Stimulated activated CD4-positive, alpha-beta T cell treated with anti-CD3 and anti-CD28 coated beads, TNF-alpha, amount 100 ng/mL, for 48 hours (primary cell): ENCODE data around the gene FOXL3.
"Not testable (repeated sequence)": the region's sequence is repeated elsewhere in the genome, so short reads cannot be mapped to it uniquely, and the experiment has no call there.

Experiments
- DNase-seq, 3 donors: peaks; one replicate each; pipeline ENCODE4 v3.0.0-alpha.2; 2020; ENCODE audit warnings: low read depth in 3 of 3

Gene FOXL3

DNA sequence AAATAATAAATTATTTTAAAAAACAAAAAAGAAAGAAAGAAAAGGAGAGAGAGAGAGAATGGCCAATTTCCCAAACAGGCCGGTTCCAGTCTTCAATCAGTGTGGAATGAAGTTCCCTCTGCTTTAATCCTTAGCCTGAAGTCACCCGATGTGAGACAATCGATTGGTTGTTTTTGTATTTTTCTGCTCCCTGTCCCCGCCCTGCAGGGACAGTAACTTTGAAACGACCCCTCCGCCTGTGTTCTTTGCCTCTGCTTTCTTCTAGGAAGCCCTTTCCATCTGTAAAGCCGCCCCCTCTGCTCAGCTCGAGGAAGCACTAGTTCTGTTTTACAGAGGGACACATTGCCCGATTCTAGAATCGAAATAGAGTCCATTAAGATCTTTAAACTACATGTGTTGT, 33.4 kb downstream of the FOXL3 start:
- no peak for DNase-seq

DNA sequence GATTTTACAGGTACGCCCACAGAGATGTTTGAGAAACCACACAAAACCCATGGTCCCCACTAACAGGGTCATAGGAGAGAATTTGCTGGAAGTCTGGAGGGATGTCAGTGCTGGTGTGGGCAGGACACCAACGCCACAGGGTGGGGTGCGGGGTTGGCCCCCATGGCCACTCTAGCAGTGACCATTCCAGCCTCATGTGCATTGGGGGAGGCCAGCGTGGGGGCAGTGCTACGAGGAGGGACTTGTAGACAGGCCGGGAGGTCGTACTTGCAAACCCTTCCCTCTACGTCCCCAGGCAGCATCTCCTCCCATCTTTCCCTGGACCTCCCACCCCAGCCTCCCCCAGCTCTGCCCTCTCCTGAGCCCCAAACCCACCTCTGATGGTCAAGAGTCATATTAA, 34.0 kb downstream of the FOXL3 start:
- DNase-seq, result no peak

DNA sequence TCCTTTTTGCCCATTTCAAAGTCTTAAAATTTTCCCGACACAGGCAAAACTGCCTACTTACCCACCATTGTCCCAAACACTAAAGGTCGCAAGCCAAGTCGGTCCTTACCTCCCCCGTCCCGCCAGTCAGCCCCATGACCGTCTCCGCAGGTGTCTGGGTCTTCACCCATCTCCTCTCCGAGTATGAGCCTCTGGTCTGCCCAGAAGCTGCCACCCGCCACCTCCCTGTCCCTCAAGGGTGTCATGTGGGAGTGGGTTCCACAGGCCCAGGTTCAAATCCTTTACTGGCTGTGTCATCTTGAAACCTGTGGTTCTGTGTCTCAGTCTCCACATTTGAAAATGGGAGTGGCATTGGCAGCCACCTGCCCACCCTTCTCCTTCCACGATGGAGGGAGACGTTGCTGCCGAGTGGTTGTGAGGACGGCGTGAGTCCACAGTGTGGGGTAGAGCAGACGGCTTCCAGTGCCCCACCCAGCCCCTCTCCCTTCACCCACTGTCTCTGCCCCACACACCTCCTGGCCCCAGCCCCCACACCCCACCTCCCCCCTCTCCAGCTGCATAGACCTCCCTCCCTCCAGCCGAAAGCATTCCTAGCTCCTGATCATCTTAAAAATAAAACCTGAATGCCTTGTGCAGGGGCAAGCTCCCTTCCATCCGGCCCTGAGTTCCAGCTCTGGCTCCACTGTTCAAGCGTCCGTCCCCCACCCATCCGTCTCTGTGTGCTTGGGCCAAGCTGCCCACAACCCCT, 35.3 kb downstream of the FOXL3 start:
- DNase-seq, result no peak

DNA sequence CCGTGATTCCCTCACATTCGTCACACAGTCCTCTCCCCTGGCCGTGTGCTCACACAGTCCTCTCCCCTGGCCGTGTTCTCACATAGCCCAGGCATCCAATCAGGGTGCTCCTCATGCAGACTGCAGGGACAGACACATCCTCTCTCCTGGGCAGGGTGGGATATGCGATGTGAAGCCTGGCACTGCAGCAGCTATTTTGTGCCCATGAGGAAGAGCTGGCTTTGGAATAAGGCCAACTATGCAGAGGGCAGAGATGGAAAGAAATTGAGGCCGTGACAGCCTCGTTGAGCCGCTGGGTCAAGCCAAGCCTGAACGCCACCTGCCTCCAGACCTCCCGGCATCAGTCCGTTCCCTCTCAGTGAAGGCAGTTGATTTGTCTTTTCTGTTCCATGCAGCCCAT, 35.8 kb downstream of the FOXL3 start:
- DNase-seq, result no peak

DNA sequence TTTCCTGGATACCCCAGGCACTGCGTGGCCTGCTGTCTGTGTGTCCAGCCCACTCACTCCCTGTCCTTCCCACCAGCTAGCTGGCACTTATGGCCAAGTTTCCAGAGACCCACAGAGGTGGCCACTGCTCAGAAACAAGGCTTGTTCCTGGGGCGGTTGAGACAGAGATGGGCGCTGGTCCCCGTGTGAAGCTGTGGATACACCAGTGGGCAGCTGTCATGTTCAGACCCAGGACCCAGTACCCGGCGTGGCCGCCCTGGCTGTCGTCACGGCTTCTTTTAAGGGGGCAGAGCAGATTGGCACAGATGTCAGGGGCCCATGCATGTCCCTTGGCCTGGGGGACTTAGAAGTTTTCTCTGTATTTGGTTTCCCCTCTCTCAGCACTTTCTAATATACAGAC, 36.3 kb downstream of the FOXL3 start:
- DNase-seq, result no peak

DNA sequence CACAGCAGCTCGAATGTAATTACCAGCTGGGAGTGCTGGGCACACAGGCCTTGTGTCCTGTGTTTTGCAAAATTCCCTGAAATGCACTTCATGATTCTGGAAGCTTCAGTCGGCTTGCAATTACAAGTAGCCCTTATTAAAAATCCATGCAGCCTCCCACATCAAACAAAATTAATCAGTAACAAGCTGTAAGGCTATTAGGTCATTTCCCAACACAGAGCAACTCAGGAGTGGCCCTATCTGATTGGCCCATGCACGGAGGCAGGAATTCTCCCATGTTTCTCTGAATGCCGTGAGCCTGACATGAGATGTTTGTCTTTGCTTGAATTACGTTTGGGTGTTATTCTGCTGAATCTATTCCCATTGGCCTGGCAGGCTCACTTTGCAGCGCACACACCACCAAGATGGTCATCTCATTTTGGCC, 36.9 kb downstream of the FOXL3 start:
- DNase-seq, result no peak

DNA sequence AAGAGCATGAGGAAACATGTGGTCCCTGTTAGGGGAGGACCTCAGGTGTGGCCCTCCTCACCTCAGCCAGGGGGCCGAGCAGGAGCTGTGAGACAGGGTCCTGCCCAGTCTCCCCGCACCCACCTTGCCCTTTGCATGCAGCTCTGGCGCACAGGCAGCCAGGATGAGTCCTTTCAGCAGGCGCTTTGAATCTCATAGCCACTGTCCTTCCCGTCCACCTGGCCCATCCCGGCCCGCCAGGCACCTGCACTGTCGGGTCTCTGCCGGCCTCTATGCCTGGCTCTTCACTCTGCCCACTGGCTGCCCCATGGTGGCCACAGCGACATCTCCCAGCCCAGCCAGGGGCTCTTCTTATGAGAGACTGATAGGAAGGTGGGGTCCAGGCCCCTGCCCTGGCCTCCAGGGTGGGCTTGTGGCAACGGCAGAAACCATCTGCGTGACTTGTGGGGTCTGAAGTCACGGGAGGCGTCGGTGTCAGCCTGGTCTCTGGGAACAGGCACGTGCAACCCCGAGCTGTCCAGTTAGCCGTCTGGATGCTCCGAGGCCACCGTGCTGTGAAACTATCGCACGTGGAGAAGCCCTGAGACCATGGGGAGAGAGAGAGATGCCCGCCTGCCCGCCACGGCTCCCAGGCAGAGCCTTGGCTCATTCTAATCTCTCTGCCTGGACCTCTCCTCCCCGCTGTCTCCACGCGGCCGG, 37.4 kb downstream of the FOXL3 start:
- no peak for DNase-seq

DNA sequence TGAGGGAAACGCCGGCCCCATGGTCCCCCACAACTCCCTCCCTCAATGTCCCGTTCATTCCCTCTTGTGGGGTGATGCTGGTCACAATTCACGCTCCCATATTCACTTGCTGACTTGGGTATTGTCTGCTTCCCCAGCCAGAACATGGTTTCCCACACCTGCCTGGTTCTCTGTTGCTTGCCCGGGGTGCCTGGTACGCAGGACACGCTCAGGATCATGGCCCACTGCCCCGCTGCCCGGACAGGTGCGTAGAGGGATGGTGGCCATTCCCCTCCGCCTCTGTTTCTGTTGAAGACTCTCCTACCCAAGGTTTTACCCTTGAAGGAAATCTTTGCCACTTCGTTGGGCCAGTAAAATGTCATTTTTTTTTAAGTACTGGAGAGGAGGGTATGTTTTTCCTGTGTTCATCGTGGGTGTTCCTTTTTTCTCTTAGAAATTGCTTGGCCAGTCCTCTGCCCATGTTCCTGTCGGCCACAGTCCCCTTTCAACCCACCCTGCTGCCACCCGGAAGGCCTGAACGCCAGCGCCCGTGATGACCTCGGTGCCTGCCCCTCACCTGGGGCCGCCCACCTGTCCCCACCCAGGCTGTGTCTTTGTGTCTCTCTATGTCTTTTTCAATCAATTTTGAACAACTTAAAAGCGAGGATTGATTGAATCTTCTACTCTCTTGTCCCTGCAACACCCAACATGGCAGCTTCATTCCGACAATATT, 38.2 kb downstream of the FOXL3 start:
- no peak for DNase-seq

DNA sequence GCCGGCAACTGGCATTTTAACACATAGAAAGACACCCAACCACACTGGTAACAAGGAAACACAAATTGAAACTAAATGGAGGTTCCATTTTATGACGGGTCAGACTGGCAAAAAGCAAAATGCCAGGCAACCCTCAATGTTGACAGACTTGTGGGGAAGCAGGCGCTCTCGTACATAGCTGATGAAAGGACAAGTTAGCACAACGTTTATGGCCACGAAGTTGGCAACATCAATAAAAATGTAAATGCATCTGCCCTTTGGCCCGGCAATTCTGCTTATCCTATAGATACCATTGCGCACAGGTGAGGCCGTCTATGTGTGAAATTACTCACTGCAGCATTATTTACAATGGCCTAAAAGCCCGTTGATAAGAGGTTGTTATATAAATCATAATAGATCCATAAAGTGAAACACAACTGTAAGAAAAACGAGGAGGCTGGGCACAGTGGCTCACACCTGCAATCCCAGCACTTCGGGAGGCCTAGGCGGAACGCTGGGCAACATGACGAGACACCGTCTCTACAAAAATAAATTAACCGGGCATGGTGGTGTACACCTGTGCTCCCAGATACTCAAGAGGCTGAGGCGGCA, 39.8 kb downstream of the FOXL3 start:
- DNase-seq, result no peak

DNA sequence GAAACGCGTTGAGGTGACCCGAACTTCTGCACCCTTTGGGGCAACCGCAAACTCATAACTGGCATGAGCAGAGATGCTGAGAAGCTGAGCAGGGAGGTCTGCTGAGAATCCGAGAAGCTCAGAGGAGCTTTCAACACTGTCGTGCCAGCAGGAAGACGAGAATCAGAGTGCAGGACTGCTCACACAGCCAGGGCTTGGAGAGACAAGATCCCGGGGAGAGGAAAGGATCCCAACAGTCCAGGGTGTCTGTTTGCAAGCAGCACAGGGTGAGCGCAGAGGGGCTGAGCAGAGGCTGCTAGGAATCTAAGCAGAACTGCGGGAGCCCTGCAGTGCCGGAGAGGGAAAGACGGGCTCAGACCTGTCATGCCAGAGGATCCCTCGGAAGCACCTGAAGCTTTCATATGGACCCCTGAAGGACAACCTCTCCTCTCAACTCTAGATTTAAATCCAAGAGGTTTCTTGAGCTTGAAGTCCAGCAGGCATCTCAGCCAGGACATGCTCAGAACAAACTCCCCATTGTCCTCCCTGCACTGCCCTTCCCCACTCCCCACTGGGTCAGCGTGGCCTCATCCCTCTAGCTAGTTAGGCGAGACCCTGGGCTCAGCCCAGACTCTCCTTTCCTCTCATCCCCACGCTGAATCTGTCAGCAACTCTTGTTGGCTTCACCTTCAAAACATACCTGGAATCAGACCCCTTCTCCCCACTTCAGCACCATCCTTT, 40.7 kb downstream of the FOXL3 start:
- no peak for DNase-seq

DNA sequence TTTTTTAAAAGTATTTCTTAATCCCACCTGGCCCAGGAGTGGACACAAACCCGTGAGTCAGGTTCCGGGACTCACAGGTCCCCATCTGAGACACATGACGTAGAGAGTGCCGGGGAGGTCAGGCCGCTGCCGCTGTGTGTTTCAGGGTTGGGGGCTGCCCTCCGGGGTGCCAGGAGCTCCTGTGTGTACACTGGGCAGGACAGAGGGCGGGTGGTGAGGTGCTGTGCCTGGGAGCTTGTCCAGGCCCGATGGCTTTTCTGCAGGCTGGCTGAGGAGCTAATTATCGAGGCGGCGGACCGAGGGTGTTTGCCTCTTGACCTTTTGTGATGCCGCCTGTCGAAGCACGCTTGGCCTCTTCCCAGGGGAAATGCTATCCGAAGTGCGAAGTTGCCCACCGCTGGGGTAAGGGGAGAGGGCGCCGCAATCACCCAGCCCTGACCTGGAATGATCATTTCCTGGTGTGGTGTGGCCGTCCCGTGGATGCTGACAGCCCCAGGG, 42.1 kb downstream of the FOXL3 start:
- DNase-seq, result no peak

DNA sequence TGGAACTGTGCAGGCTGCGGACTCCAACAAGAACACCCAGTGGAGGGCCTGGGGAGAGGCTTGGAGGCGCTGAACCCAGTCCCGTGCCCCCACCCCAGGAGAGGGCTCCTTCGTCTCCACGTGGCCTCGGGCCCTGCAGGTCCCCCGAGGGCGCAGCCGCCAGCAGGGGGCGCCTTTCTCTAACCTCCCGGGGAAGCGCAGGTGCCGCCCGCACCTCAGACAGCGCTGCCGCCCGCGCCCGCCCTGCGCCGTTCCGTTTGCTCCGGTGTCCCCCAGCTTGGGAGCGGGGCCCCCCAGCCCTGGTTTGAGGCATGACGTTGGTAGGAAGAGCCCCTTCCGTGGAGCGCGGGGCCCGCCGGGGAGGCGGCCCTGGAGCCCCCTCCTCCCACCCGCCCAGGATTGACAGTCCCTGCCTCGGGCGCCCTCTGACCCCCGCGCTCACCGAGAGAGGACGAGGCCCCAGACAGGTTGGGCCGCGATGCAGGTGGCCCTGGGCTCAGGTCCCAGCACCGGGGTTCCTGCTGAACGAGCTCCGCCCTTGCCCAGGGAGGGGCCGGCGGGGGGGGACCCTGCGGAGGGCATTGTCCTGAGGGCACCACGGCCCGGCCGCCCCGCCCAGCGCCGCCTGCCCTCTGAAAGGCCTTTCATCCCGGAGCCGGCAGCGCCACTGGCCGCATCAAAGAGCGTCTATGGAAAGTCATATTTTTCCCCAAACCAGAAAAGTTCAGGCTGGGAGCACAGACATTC, 42.8 kb downstream of the FOXL3 start:
- DNase-seq, result peak; percentile 78 to 91 (median 87)

DNA sequence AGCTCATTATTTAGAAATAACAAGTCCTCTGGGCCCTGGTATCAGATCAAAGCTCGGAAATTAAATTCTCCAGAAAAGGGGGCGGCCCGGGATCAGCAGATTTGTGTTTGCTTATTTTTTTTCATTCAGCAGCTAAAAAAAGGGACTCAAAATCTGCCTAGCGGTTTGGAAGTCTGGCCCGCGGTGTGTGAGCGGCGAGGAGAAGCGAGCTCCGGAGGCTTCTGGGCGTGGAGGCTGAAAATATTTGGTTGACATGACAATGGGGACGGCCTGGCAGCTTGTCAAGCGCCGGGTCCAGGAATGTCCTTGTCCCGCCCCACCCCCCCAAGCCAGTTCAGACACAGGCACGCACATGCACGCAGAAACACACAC, 43.4 kb downstream of the FOXL3 start:
- DNase-seq, result no peak

DNA sequence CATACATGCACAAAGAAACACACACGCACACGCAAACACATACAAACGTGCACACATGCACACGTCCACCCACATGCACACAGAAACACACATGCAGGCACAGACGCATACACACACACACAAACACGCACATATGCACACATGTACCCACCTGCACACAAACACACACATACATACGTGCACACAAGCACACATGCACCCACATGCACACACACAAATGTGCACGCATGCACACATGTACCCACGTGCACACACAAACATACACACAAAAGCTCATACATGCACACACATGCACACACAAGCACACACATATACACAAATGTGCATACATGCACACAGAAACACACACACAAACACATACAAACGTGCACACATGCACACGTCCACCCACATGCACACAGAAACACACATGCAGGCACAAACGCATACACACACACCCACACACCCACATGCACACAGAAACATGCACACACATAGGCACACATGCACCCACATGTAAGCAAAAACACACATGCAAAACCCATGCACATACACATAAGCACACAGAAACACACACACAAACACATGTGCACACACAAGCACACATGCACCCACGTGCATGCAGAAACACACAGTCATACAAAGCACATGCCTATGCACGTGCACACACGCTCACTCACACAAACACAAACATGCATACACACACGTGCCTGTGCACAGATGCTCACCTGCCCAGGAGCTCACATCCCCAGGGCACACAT, 44.8 kb downstream of the FOXL3 start:
- no peak for DNase-seq

DNA sequence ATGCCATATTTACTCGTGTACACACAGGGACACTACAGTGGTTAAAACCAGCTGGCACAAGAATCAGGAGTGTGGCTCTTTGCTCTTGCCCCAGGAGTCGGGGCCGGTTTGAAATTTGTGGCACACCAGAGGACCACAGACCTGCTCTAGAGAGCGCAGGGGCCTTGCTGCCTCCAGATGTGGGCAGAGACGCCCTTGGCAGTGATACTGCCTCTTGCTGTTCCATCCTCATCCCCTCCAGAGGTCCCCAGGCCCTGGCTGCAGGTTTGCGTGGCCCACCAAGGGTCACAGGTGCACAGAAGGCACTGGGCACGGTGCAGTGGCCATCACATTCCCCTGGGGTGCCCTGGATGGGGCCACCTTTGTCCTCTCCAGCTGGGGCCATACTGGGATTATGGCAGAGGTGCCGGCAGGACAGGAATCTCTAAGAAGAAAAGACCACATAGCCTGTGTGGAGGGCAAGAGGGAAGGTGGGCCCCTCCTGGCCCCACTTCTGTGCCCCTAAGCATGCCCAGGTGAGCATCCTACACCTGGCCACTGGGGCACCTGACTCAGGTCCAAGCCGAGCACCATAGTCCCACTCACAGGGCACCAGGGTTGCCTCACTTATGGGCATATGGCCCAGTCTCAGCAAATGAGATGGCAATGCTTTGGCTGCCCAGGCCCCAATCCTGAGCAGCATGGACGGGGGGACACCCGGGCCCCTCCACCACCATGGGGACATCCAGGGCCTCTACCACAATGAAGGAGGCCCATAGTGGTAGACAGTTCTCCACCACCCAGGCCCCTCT, 45.6 kb downstream of the FOXL3 start:
- DNase-seq, result no peak

DNA sequence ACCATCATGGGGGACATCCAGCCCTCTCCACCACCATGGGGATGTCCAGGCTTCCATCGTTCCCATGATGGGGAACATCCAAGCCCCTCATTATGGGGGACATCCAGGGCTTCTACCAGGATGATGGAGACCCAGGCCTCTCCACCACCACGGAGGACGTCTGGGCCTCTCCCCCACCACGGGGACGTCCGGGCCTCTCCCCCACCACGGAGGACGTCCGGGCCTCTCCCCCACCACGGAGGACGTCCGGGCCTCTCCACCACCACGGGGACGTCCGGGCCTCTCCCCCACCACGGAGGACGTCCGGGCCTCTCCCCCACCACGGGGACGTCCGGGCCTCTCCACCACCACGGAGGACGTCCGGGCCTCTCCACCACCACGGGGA, 46.2 kb downstream of the FOXL3 start:
- not testable (repeated sequence) for DNase-seq

DNA sequence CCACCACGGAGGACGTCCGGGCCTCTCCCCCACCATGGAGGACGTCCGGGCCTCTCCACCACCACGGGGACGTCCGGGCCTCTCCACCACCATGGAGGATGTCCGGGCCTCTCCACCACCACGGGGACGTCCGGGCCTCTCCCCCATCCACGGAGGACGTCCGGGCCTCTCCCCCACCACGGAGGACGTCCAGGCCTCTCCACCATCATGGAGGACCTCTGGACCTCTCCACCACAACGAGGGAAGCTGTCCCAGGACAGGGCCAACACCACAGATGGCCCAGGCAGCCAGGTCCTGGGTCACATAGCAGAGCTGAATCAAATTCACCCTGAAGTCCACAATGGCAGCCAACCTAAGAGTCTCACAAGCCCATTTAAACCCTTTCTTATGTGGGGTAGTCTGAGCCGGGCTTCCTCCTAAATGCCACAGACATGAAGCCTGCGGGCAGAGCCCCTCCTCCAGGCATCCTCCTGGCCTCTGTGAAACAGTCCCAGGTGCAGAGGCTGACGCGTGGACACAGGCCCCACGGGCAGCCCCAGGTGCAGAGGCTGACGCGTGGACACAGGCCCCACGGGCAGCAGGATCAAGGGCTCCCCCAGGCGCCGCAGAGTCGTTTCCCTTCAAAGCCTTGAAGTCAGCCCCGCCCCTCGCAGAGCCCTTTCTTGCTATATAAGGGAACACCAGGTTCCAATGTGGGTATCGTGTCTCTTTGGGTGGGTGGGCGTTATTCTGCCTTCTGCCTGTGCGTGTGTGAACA, 47.0 kb downstream of the FOXL3 start:
- DNase-seq, result no peak

DNA sequence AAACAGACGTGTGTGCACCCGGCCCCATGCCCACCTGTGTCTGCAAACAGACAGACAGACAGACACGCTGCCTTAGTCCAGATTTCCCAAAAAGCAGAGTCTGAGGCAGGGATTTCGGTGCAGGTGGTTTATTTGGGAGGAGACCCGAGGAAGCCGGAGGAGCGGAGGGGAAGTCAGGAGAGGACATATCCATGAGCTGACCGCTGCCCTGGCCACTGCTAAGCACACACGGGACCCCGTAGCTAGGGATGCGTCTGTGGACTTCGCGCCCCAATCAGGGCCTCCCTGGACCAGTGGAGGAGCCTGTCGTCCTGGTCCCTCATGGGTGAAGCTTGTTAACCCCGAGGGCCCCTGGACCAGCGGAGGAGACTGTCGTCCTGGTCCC, 47.6 kb downstream of the FOXL3 start:
- no peak for DNase-seq
